Loucy (cell line): ENCODE measurements around the gene DDX10.

ENCODE experiments used
- EZH2phosphoT487 ChIP-seq: fragments of 200-600 bp; IDR thresholded peaks from 2 replicates; pipeline ENCODE4 v1.6.1; 2018; ENCODE audit warnings: antibody characterized with exemption, mild to moderate bottlenecking, moderate library complexity, borderline replicate concordance
- TF ChIP-seq, protein P1 (sequence below): fragments of 200-600 bp; sonication (generic); conservative IDR thresholded peaks from 2 replicates; pipeline ENCODE4 v1.5.1; 2014; ENCODE audit warnings: mild to moderate bottlenecking, antibody characterized with exemption, low read length

DNA sequence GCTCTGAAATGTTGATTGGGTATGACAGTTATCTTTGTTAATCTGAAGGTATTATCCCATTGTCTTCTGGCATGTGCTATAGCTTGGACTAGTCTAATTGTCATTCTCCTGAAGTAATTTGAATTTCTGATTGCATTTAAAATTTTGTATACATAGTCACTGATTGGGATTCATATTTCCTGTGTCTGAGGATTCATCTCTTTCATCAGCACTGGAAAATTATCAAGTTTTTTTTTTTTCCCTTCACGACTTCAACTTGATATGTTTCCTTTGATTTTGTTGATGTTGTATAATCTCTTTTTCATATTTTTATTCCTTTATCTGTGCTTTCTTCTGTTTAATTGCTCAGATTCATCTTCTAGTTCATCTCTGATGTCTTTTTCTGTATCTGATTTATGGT, 104.1 kb downstream of the DDX10 start:
- TF ChIP-seq EZH2phosphoT487: no peak
- TF ChIP-seq, protein P1, sequence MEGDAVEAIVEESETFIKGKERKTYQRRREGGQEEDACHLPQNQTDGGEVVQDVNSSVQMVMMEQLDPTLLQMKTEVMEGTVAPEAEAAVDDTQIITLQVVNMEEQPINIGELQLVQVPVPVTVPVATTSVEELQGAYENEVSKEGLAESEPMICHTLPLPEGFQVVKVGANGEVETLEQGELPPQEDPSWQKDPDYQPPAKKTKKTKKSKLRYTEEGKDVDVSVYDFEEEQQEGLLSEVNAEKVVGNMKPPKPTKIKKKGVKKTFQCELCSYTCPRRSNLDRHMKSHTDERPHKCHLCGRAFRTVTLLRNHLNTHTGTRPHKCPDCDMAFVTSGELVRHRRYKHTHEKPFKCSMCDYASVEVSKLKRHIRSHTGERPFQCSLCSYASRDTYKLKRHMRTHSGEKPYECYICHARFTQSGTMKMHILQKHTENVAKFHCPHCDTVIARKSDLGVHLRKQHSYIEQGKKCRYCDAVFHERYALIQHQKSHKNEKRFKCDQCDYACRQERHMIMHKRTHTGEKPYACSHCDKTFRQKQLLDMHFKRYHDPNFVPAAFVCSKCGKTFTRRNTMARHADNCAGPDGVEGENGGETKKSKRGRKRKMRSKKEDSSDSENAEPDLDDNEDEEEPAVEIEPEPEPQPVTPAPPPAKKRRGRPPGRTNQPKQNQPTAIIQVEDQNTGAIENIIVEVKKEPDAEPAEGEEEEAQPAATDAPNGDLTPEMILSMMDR: no peak
